ENCODE measurements around the gene FRMD4B. TPM values are rescaled to one million over a fixed set of nuclear protein-coding genes. Genes with fewer than 3 reads are reported as not detected.
A peak's percentile ranks its signal among the peaks of the same experiment; 100 is the strongest.
"Not testable (repeated sequence)": the region's sequence is repeated elsewhere in the genome, so short reads cannot be mapped to it uniquely, and the experiment has no call there.

FRMD4B gene
- total RNA-seq, 2 experiments from 2014 or later = not detected

DNA sequence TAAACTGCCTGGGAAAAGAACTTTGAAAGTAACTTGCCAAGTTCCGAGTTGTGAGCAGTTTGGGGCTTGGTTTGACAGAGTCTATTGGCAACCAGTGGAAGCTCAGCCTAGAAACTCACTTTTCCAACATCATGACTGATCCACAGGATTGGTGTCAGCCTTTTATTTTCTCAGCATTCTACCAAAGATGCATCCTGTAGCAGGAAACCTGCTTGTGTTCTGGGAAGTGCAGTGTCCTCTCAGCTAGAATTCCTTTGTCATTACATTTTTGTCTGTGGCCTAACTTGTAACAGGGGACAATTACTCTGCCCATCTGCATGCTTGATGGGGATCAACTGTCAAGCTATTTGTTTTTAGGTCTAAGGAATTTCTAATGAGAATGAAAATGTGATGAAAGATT, 146.8 kb downstream of the FRMD4B start:
- no peak for TF ChIP-seq EZH2phosphoT487 (IDR thresholded peaks at IDR 0.05; ENCODE audit: borderline replicate concordance, low read depth, low read length)
- TF ChIP-seq, protein P1, sequence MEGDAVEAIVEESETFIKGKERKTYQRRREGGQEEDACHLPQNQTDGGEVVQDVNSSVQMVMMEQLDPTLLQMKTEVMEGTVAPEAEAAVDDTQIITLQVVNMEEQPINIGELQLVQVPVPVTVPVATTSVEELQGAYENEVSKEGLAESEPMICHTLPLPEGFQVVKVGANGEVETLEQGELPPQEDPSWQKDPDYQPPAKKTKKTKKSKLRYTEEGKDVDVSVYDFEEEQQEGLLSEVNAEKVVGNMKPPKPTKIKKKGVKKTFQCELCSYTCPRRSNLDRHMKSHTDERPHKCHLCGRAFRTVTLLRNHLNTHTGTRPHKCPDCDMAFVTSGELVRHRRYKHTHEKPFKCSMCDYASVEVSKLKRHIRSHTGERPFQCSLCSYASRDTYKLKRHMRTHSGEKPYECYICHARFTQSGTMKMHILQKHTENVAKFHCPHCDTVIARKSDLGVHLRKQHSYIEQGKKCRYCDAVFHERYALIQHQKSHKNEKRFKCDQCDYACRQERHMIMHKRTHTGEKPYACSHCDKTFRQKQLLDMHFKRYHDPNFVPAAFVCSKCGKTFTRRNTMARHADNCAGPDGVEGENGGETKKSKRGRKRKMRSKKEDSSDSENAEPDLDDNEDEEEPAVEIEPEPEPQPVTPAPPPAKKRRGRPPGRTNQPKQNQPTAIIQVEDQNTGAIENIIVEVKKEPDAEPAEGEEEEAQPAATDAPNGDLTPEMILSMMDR (conservative IDR thresholded peaks at IDR 0.05; ENCODE audit: low read length) = no peak
- Histone ChIP-seq H3K4me1 (ENCODE audit: insufficient read depth, low read length, poor library complexity, severe bottlenecking) (no peaks in the 10 kb centered on the region), H3K9me3 (ENCODE audit: low read length) (no peaks in the 10 kb centered on the region), H3K79me2 (ENCODE audit: insufficient read depth, low read depth, low read length) (no peaks in the 10 kb centered on the region), H3K4me3 (ENCODE audit: low read depth, low read length, poor library complexity, severe bottlenecking) (no peak overlapping the region), H2AFZ (ENCODE audit: low read length) (no peak overlapping the region), H3K36me3 (ENCODE audit: insufficient read depth, low read length) (no peaks in the 10 kb centered on the region), H4K20me1 (ENCODE audit: insufficient read depth, low read length) (no peaks in the 10 kb centered on the region), H3K27ac (ENCODE audit: low read depth, low read length, poor library complexity, severe bottlenecking) (no peak overlapping the region), H3K4me2 (ENCODE audit: low read length) (no peak overlapping the region), H3K9me2 (ENCODE audit: insufficient read depth, low read length) (no peaks in the 10 kb centered on the region)
- intact Hi-C loops (cut with micrococcal nuclease; ENCODE audit: unreplicated experiment) = no loop called here
- ChIA-PET POLR2A (interaction anchor here (0.5 kb wide), 1 partner anchor 183 kb away, joined by 3 read pairs; no protein-coding TSS in a partner anchor), CTCF (ENCODE audit: unreplicated experiment) (no interaction called here)
- DNase-seq (ENCODE audit: low spot score) = no peak
- no TSS peak for BruUV-seq (replicated peaks)

DNA sequence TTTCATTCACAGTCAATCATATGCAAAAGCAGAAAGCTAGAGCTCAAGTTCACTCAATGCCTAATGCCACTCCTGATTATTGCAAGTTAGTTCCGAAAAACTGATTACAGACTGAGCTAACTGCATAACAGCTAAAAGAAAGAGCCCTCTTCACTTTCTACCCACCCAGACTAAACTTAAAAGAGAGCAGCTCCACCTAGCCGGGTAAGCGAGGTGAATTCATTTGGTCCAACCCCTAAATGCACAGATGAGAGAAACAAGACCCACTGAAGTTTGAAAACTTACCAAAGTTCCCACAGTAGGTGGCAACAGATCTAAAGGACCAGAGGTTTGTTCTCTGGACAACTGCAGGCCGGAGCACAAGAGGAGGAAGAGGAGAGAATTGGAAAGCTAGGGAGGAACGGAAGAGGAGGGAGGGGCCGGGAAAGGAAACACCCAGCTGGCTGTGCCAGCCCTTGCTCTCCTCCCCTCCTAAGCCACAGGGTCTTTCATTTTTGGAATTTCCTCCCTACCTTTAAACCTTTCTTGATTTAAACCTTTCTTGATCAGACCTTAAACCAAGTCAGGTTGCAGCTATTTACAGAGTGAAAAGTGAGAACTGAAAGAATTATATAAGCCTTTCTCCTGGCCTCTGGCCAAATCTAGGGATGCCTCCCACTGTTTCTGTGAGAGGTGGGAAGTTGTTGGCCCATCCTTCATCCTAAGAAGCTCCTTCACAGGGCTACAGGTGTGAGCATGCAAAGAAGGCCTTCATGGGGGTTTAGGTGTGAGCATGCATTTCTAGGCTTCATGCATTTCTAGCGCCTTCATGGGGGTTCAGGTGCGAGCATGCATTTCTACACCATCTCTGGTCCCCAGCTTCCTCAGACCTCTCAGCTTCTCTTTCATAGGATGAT, 148.8 kb downstream of the FRMD4B start:
- BruUV-seq (replicated peaks) = no TSS peak
- H3K36me3 ChIP-seq (ENCODE audit: insufficient read depth, low read length) = no peaks in the 10 kb centered on the region
- no peaks in the 10 kb centered on the region for H3K9me2 ChIP-seq (ENCODE audit: insufficient read depth, low read length)
- no peak overlapping the region for H3K4me2 ChIP-seq (ENCODE audit: low read length)
- no peaks in the 10 kb centered on the region for H3K79me2 ChIP-seq (ENCODE audit: insufficient read depth, low read depth, low read length)
- TF ChIP-seq, protein P1 (conservative IDR thresholded peaks at IDR 0.05; ENCODE audit: low read length) = no peak
- TF ChIP-seq EZH2phosphoT487 (IDR thresholded peaks at IDR 0.05; ENCODE audit: borderline replicate concordance, low read depth, low read length) = no peak
- H3K9me3 ChIP-seq (ENCODE audit: low read length) = no peaks in the 10 kb centered on the region
- POLR2A ChIA-PET = interaction anchor here (0.7 to 0.8 kb wide), 2 partner anchors 19 to 20 kb away, joined by 3 read pairs; no protein-coding TSS in a partner anchor
- H4K20me1 ChIP-seq (ENCODE audit: insufficient read depth, low read length) = no peaks in the 10 kb centered on the region
- intact Hi-C loops (cut with micrococcal nuclease; ENCODE audit: unreplicated experiment) = no loop called here
- CTCF ChIA-PET (ENCODE audit: unreplicated experiment) = no interaction called here
- H3K4me3 ChIP-seq (ENCODE audit: low read depth, low read length, poor library complexity, severe bottlenecking) = no peak overlapping the region
- DNase-seq (ENCODE audit: low spot score) = no peak
- no peaks in the 10 kb centered on the region for H3K4me1 ChIP-seq (ENCODE audit: insufficient read depth, low read length, poor library complexity, severe bottlenecking)
- 0 out of 2 replicates have a peak overlapping the region, but pooled peaks have one; percentile 12 for H2AFZ ChIP-seq (ENCODE audit: low read length)
- no peak overlapping the region for H3K27ac ChIP-seq (ENCODE audit: low read depth, low read length, poor library complexity, severe bottlenecking)

DNA sequence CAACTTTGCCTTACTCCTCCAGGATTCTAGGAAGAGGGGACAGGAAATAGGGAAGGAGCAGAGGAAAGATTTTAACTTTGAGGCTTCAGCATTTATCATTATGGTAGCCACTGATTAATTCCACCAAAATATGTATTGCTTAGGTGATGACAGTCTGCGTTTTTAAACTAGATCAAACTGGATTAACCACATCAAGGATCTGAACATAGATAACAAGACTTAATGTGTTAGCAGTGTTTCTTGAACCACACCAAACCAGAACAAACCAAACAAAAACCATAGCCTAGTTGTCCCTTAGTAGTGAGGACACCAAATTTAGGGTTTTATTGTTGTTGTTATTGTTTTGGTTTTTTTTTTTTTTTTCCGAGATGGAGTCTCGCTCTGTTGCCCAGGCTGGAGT, 150.0 kb downstream of the FRMD4B start:
- no peaks in the 10 kb centered on the region for H3K36me3 ChIP-seq (ENCODE audit: insufficient read depth, low read length)
- H4K20me1 ChIP-seq (ENCODE audit: insufficient read depth, low read length) = no peaks in the 10 kb centered on the region
- H3K27ac ChIP-seq (ENCODE audit: low read depth, low read length, poor library complexity, severe bottlenecking) = no peak overlapping the region
- intact Hi-C loops (cut with micrococcal nuclease; ENCODE audit: unreplicated experiment) = no loop called here
- ChIA-PET POLR2A (no interaction called here), CTCF (ENCODE audit: unreplicated experiment) (no interaction called here)
- no peak overlapping the region for H3K4me3 ChIP-seq (ENCODE audit: low read depth, low read length, poor library complexity, severe bottlenecking)
- no peaks in the 10 kb centered on the region for H3K4me1 ChIP-seq (ENCODE audit: insufficient read depth, low read length, poor library complexity, severe bottlenecking)
- no peak for TF ChIP-seq EZH2phosphoT487 (IDR thresholded peaks at IDR 0.05; ENCODE audit: borderline replicate concordance, low read depth, low read length)
- TF ChIP-seq, protein P1 (conservative IDR thresholded peaks at IDR 0.05; ENCODE audit: low read length) = no peak
- no peak for DNase-seq (ENCODE audit: low spot score)
- H3K9me2 ChIP-seq (ENCODE audit: insufficient read depth, low read length) = no peaks in the 10 kb centered on the region
- no peaks in the 10 kb centered on the region for H3K9me3 ChIP-seq (ENCODE audit: low read length)
- H3K79me2 ChIP-seq (ENCODE audit: insufficient read depth, low read depth, low read length) = no peaks in the 10 kb centered on the region
- H2AFZ ChIP-seq (ENCODE audit: low read length) = no peak overlapping the region
- no peak overlapping the region for H3K4me2 ChIP-seq (ENCODE audit: low read length)
- BruUV-seq (replicated peaks) = no TSS peak

DNA sequence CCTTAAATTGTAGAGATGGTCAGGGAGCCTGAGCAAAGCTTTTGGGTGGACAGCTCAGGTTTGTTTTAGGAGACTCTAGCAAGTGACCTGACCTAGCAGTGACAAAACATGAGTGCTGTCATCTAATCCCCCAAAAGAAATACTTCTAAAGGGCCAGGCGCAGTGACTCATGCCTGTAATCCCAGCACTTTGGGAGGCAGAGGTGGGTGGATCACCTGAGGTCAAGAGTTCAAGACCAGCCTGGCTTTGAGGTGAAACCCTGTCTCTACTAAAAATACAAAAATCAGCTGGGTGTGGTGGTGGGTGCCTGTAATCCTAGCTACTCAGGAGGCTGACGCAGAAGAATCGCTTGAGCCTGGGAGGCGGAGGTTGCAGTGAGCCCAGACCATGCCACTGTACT, 150.7 kb downstream of the FRMD4B start:
- H3K79me2 ChIP-seq (ENCODE audit: insufficient read depth, low read depth, low read length); H3K9me2 ChIP-seq (ENCODE audit: insufficient read depth, low read length); CTCF ChIA-PET (ENCODE audit: unreplicated experiment); H3K4me1 ChIP-seq (ENCODE audit: insufficient read depth, low read length, poor library complexity, severe bottlenecking); H3K4me2 ChIP-seq (ENCODE audit: low read length); H4K20me1 ChIP-seq (ENCODE audit: insufficient read depth, low read length); intact Hi-C loops (cut with micrococcal nuclease; ENCODE audit: unreplicated experiment); BruUV-seq (replicated peaks); H3K27ac ChIP-seq (ENCODE audit: low read depth, low read length, poor library complexity, severe bottlenecking); H3K36me3 ChIP-seq (ENCODE audit: insufficient read depth, low read length); H3K4me3 ChIP-seq (ENCODE audit: low read depth, low read length, poor library complexity, severe bottlenecking); DNase-seq (ENCODE audit: low spot score); POLR2A ChIA-PET; H3K9me3 ChIP-seq (ENCODE audit: low read length); H2AFZ ChIP-seq (ENCODE audit: low read length): not testable (repeated sequence)

Measured in OCI-LY7 (cell line).